Pons (tissue), 1 donor: ENCODE data around the gene HOXC10.

ENCODE experiments used
- DNase-seq: peaks from one replicate; pipeline ENCODE4 v3.0.0-alpha.2; 2016; ENCODE audit warnings: low spot score

The HOXC10 gene

GRCh38 chr12:54029529-54030441, 44.8 kb downstream of the HOXC10 start:
- DNase-seq: no peak

GRCh38 chr12:54030442-54030801, 45.5 kb downstream of the HOXC10 start:
- no peak for DNase-seq

GRCh38 chr12:54030889-54031471, 46.0 kb downstream of the HOXC10 start:
- no peak for DNase-seq

- DNase-seq: no peak
Measured at GRCh38 chr12:54031480-54031879, 46.5 kb downstream of the HOXC10 start.

GRCh38 chr12:54032086-54032619, 47.2 kb downstream of the HOXC10 start:
- no peak for DNase-seq

DNA sequence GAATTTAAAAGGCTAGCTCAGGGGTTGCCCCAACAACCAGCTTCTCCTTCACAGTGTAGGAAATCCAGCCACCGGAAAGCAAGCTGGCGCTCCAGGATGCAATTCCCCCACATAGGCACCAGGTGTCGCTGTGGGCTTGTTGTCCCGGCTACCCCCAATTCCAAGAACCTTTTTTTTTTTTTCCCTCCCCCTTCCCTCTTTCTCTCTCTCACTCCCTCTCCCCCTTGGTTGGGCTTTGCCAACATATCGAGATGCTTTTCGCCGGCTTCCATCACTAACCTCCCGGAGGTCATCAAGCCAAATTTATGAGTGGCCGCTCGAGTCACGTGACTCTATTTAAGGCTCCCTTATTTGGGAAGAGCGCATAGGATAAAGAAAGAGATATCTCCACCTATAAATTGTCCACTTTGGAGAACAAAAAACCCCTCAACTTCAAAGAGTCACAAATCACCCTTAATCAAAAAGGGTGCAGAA, 47.7 kb downstream of the HOXC10 start, which contains the start of gene HOXC5:
TSS of gene HOXC5 (plus strand) at position 424 of the 474 bp plus-strand sequence. CDS start 73 bp downstream, outside the sequence.
- DNase-seq: peak; percentile 54

GRCh38 chr12:54033106-54033979, 48.4 kb downstream of the HOXC10 start:
- DNase-seq: no peak

GRCh38 chr12:54033980-54034784, 49.2 kb downstream of the HOXC10 start:
- no peak for DNase-seq

GRCh38 chr12:54034785-54035310, 49.9 kb downstream of the HOXC10 start:
- DNase-seq: no peak

- DNase-seq: no peak
Measured at GRCh38 chr12:54035568-54036264, 50.8 kb downstream of the HOXC10 start.

- no peak for DNase-seq
Measured at GRCh38 chr12:54036620-54037359, 51.8 kb downstream of the HOXC10 start.

DNA sequence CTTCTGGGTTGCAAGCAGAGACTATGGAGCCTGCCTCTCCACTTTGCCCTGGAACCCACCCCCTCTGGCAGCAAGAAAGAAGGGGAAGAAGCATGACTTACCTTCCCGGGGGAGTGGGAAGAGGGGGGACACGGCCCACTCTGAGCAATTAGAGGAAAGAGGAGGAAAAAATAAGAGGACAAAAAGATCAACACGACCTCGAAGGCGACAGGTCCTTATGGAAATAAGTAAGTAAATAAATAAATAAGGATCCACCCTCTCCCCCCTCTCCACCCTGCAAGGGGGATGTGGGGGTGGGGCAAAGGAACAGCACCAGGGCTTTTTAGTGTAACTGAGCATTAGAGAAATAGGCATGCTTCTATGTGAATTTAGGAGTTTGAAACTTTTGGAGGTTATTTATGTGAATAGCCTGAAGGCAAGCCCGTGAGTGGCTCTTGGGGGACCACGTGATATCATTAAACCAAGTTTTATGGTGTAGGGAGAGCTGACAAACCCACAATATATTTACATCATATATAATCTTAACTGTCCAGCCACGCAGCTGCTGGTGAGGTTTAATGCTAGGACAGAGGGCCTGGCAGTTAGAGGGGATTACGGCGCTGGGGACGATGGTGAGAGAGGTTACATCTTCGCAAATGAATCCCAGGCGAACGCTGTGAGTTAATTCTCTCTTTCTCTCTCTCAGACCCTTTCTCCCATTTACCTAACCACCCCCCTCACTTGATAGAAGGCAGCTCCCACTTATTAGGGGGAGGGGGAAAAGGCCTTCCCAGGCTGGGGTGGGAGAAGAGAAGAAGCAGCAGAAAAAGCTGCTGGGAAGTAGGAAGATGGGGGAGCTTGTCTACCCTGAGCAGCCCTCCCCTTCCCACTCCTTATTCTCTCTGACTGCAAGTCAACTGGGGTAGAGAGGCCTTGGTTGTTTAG, 52.7 kb downstream of the HOXC10 start:
- DNase-seq: no peak

DNA sequence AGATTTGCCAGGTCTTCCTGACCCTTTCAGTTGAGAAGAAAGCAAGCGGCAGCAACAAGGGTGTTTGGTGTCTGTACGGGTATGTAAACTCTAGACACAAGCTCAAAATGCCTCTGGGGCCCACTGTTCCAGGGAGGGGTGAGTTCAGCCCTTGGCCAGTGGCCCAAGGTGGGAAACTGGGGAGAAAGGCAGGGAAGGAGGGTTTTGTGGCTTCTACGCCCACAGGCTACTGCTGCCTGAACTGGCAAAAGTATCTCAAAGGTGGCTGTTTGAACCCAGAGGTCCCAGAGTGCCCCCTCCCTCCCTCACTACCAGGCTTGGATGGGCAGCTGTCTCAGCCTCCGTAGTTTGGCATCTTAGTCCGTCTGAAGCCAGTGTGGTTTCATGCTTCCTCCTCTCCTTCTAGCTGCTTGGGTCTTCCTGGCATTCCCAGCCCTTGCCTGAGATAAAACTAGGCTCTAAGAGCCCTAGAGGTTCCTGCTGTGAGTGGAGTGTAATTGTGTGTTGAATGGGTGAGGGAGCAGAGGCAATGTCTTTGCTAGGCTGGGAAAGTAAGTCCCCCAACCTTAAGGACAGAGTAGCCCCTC, 53.4 kb downstream of the HOXC10 start:
- no peak for DNase-seq

GRCh38 chr12:54038871-54039414, 54.0 kb downstream of the HOXC10 start:
- no peak for DNase-seq

GRCh38 chr12:54039417-54040147, 54.6 kb downstream of the HOXC10 start:
- DNase-seq: no peak
